Fibroblast of pulmonary artery (primary cell): ENCODE data around the gene CLIC5.
A peak's percentile ranks its signal among the peaks of the same experiment; 100 is the strongest.

ENCODE experiments used
- DNase-seq: peaks from one replicate; pipeline ENCODE4 v3.0.0-alpha.2; 2010; ENCODE audit warnings: low read depth
- H3K4me3 ChIP-seq: replicated peaks from 2 replicates; pipeline ENCODE4 v1.5.1; 2011; ENCODE audit warnings: low read depth, mild to moderate bottlenecking, control low read depth, low read length, moderate library complexity
- CTCF ChIP-seq: IDR thresholded peaks from 2 replicates; pipeline ENCODE4 v1.5.1; 2011; ENCODE audit warnings: mild to moderate bottlenecking, control low read depth, low read length, inconsistent platforms; ENCODE audit errors: missing control alignments

CLIC5 gene

GRCh38 chr6:45900808-45901752, 114.6 kb downstream of the CLIC5 start:
- DNase-seq = no peak
- no peak overlapping the region for H3K4me3 ChIP-seq
- no peak for TF ChIP-seq CTCF

DNA sequence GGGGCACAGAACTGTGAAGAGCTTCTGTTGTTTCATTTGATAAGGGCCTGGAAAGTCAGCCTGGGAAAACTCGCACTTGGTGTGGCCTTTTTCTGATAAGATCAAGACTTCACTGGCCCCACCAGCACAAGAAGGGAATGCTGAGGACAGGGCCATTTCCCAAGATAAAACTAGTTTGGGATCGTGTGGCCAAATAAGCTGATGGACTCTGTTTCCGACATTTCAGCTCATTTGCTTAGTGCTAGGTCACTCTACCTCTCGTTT, 116.0 kb downstream of the CLIC5 start:
- no peak for DNase-seq
- no peak for TF ChIP-seq CTCF
- no peak overlapping the region for H3K4me3 ChIP-seq

- no peak for TF ChIP-seq CTCF
- no peak for DNase-seq
- no peak overlapping the region for H3K4me3 ChIP-seq
Observed at GRCh38 chr6:45898941-45899682, 116.5 kb downstream of the CLIC5 start.

GRCh38 chr6:45896783-45897441, 118.7 kb downstream of the CLIC5 start:
- no peak for TF ChIP-seq CTCF
- H3K4me3 ChIP-seq = no peak overlapping the region
- peak; percentile 17 for DNase-seq

GRCh38 chr6:45895569-45895968, 120.1 kb downstream of the CLIC5 start:
- H3K4me3 ChIP-seq = no peak overlapping the region
- DNase-seq = no peak
- TF ChIP-seq CTCF = no peak

- no peak overlapping the region for H3K4me3 ChIP-seq
- TF ChIP-seq CTCF = no peak
- no peak for DNase-seq
Observed at GRCh38 chr6:45892696-45893245, 122.9 kb downstream of the CLIC5 start.
